Measurements from ENCODE around the gene FBXO15.

The FBXO15 gene

GRCh38 chr18:74081966-74082741 lies 65.5 kb downstream of the FBXO15 start:
- H3K36me3 ChIP-seq (ENCODE audit: insufficient read depth, low read length), result no peaks in the 10 kb centered on the region
- peaks cover 18% of the 10 kb centered on the region for H3K27me3 ChIP-seq (ENCODE audit: insufficient read depth, low read length)
- H3K4me3 ChIP-seq (ENCODE audit: low read depth, low read length), result no peak overlapping the region
- H3K4me1 ChIP-seq (ENCODE audit: control insufficient read depth, insufficient read depth, low read length, unreplicated experiment), result no peaks in the 10 kb centered on the region
- H3K27ac ChIP-seq (ENCODE audit: low read depth, low read length), result no peak overlapping the region
- no peak overlapping the region for H2AFZ ChIP-seq (ENCODE audit: low read length, unreplicated experiment)
- H3K79me2 ChIP-seq (ENCODE audit: control insufficient read depth, insufficient read depth, low read length, unreplicated experiment), result no peaks in the 10 kb centered on the region

GRCh38 chr18:74078257-74078656 lies 69.4 kb downstream of the FBXO15 start:
- Histone ChIP-seq H3K4me1 (ENCODE audit: control insufficient read depth, insufficient read depth, low read length, unreplicated experiment) (no peaks in the 10 kb centered on the region), H3K4me3 (ENCODE audit: low read depth, low read length) (no peak overlapping the region), H2AFZ (ENCODE audit: low read length, unreplicated experiment) (no peak overlapping the region), H3K79me2 (ENCODE audit: control insufficient read depth, insufficient read depth, low read length, unreplicated experiment) (no peaks in the 10 kb centered on the region), H3K27me3 (ENCODE audit: insufficient read depth, low read length) (peaks cover 32% of the 10 kb centered on the region), H3K36me3 (ENCODE audit: insufficient read depth, low read length) (no peaks in the 10 kb centered on the region), H3K27ac (ENCODE audit: low read depth, low read length) (no peak overlapping the region)

GRCh38 chr18:74074668-74075564 lies 72.7 kb downstream of the FBXO15 start:
- H3K4me1 ChIP-seq (ENCODE audit: control insufficient read depth, insufficient read depth, low read length, unreplicated experiment), result no peaks in the 10 kb centered on the region
- no peak overlapping the region for H3K4me3 ChIP-seq (ENCODE audit: low read depth, low read length)
- H3K27me3 ChIP-seq (ENCODE audit: insufficient read depth, low read length), result peaks cover 50% of the 10 kb centered on the region
- no peak overlapping the region for H2AFZ ChIP-seq (ENCODE audit: low read length, unreplicated experiment)
- no peak overlapping the region for H3K27ac ChIP-seq (ENCODE audit: low read depth, low read length)
- H3K36me3 ChIP-seq (ENCODE audit: insufficient read depth, low read length), result no peaks in the 10 kb centered on the region
- H3K79me2 ChIP-seq (ENCODE audit: control insufficient read depth, insufficient read depth, low read length, unreplicated experiment), result no peaks in the 10 kb centered on the region

- Histone ChIP-seq H3K36me3 (ENCODE audit: insufficient read depth, low read length) (no peaks in the 10 kb centered on the region), H3K4me1 (ENCODE audit: control insufficient read depth, insufficient read depth, low read length, unreplicated experiment) (no peaks in the 10 kb centered on the region), H3K27ac (ENCODE audit: low read depth, low read length) (no peak overlapping the region), H2AFZ (ENCODE audit: low read length, unreplicated experiment) (no peak overlapping the region), H3K27me3 (ENCODE audit: insufficient read depth, low read length) (peaks cover 56% of the 10 kb centered on the region), H3K79me2 (ENCODE audit: control insufficient read depth, insufficient read depth, low read length, unreplicated experiment) (no peaks in the 10 kb centered on the region), H3K4me3 (ENCODE audit: low read depth, low read length) (no peak overlapping the region)
Measured at GRCh38 chr18:74073957-74074667, 73.5 kb downstream of the FBXO15 start.

GRCh38 chr18:74069178-74070050 lies 78.2 kb downstream of the FBXO15 start:
- H3K4me3 ChIP-seq (ENCODE audit: low read depth, low read length), result no peak overlapping the region
- peaks cover 60% of the 10 kb centered on the region for H3K27me3 ChIP-seq (ENCODE audit: insufficient read depth, low read length)
- H3K79me2 ChIP-seq (ENCODE audit: control insufficient read depth, insufficient read depth, low read length, unreplicated experiment), result no peaks in the 10 kb centered on the region
- H3K36me3 ChIP-seq (ENCODE audit: insufficient read depth, low read length), result no peaks in the 10 kb centered on the region
- no peak overlapping the region for H2AFZ ChIP-seq (ENCODE audit: low read length, unreplicated experiment)
- no peaks in the 10 kb centered on the region for H3K4me1 ChIP-seq (ENCODE audit: control insufficient read depth, insufficient read depth, low read length, unreplicated experiment)
- H3K27ac ChIP-seq (ENCODE audit: low read depth, low read length), result no peak overlapping the region

GRCh38 chr18:74068296-74068695 lies 79.3 kb downstream of the FBXO15 start:
- Histone ChIP-seq H3K36me3 (ENCODE audit: insufficient read depth, low read length) (no peaks in the 10 kb centered on the region), H3K27ac (ENCODE audit: low read depth, low read length) (no peak overlapping the region), H3K4me3 (ENCODE audit: low read depth, low read length) (no peak overlapping the region), H3K27me3 (ENCODE audit: insufficient read depth, low read length) (peaks cover 68% of the 10 kb centered on the region), H3K4me1 (ENCODE audit: control insufficient read depth, insufficient read depth, low read length, unreplicated experiment) (no peaks in the 10 kb centered on the region), H3K79me2 (ENCODE audit: control insufficient read depth, insufficient read depth, low read length, unreplicated experiment) (no peaks in the 10 kb centered on the region), H2AFZ (ENCODE audit: low read length, unreplicated experiment) (no peak overlapping the region)

- Histone ChIP-seq H3K36me3 (ENCODE audit: insufficient read depth, low read length) (no peaks in the 10 kb centered on the region), H3K27me3 (ENCODE audit: insufficient read depth, low read length) (peaks cover 73% of the 10 kb centered on the region), H2AFZ (ENCODE audit: low read length, unreplicated experiment) (no peak overlapping the region)
Measured at GRCh38 chr18:74066018-74066417, 81.6 kb downstream of the FBXO15 start.

GRCh38 chr18:74065366-74065765 lies 82.3 kb downstream of the FBXO15 start:
- H3K4me3 ChIP-seq (ENCODE audit: low read depth, low read length), result no peak overlapping the region

More at GRCh38 chr18:74066018-74066417, 81.6 kb downstream of the FBXO15 start:
- Histone ChIP-seq H3K27ac (ENCODE audit: low read depth, low read length) (no peak overlapping the region), H3K4me1 (ENCODE audit: control insufficient read depth, insufficient read depth, low read length, unreplicated experiment) (no peaks in the 10 kb centered on the region), H3K4me3 (ENCODE audit: low read depth, low read length) (no peak overlapping the region), H3K79me2 (ENCODE audit: control insufficient read depth, insufficient read depth, low read length, unreplicated experiment) (no peaks in the 10 kb centered on the region)

GRCh38 chr18:74064510-74064909 lies 83.1 kb downstream of the FBXO15 start:
- Histone ChIP-seq H3K36me3 (ENCODE audit: insufficient read depth, low read length) (no peaks in the 10 kb centered on the region), H3K79me2 (ENCODE audit: control insufficient read depth, insufficient read depth, low read length, unreplicated experiment) (no peaks in the 10 kb centered on the region), H3K4me3 (ENCODE audit: low read depth, low read length) (no peak overlapping the region), H3K27me3 (ENCODE audit: insufficient read depth, low read length) (peaks cover 66% of the 10 kb centered on the region), H3K4me1 (ENCODE audit: control insufficient read depth, insufficient read depth, low read length, unreplicated experiment) (no peaks in the 10 kb centered on the region), H2AFZ (ENCODE audit: low read length, unreplicated experiment) (no peak overlapping the region), H3K27ac (ENCODE audit: low read depth, low read length) (no peak overlapping the region)

More at GRCh38 chr18:74065366-74065765, 82.3 kb downstream of the FBXO15 start:
- Histone ChIP-seq H3K27ac (ENCODE audit: low read depth, low read length) (no peak overlapping the region), H3K36me3 (ENCODE audit: insufficient read depth, low read length) (no peaks in the 10 kb centered on the region), H3K79me2 (ENCODE audit: control insufficient read depth, insufficient read depth, low read length, unreplicated experiment) (no peaks in the 10 kb centered on the region), H3K27me3 (ENCODE audit: insufficient read depth, low read length) (peaks cover 74% of the 10 kb centered on the region), H3K4me1 (ENCODE audit: control insufficient read depth, insufficient read depth, low read length, unreplicated experiment) (no peaks in the 10 kb centered on the region), H2AFZ (ENCODE audit: low read length, unreplicated experiment) (no peak overlapping the region)

- Histone ChIP-seq H2AFZ (ENCODE audit: low read length, unreplicated experiment) (no peak overlapping the region), H3K4me3 (ENCODE audit: low read depth, low read length) (no peak overlapping the region), H3K27me3 (ENCODE audit: insufficient read depth, low read length) (peaks cover 62% of the 10 kb centered on the region), H3K4me1 (ENCODE audit: control insufficient read depth, insufficient read depth, low read length, unreplicated experiment) (no peaks in the 10 kb centered on the region), H3K27ac (ENCODE audit: low read depth, low read length) (no peak overlapping the region), H3K79me2 (ENCODE audit: control insufficient read depth, insufficient read depth, low read length, unreplicated experiment) (no peaks in the 10 kb centered on the region), H3K36me3 (ENCODE audit: insufficient read depth, low read length) (no peaks in the 10 kb centered on the region)
Measured at GRCh38 chr18:74063557-74063956, 84.1 kb downstream of the FBXO15 start.
